Measurements from ENCODE around the gene MIAT. TPM values are rescaled to one million over a fixed set of nuclear protein-coding genes. Genes with fewer than 3 reads are reported as not detected.
A peak's percentile ranks its signal among the peaks of the same experiment; 100 is the strongest.

Gene MIAT
- total and polyA plus RNA-seq, 12 donors: 0.18 to 23.9 (median 3.1) TPM

DNA sequence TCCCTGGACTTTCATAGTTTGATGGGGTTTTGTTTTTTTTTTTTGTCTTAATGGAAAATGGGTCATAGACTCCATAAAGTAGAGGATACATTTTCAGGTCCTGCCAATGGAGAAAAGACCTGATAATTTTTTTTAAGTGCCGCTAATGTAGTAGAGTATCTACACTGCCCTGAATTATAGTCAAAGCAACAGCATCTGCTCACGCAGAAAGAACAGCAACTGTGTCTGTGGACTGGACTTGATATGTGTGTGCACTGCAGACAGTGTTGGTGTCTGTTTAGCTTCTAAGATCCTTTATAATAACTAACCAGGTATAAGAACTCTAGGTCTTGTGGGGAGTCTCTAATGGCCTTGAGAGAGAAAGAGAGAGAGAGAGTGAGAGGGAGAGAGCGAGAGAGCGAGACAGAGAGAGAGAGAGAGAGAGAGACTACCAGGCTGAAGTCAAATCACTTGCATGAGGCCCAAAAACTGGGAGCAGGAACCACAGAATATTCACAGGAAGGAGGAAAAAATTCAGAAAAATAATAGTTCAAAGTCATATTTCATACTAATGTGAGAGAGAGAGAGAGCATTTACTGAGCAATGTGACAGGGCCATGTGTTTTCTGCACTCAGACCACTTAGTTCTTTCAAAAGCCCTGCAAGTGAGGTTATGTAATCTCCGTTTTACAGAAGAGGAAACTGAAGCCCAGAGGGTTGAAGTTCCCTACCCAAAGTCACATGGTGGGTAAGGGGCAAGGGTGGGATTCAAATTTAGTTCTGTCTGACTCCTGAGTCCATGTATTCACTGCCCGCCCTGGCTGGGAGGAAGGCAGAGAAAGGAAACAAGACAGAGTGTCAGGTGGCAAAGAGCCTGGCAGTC, 8.6 kb upstream of the MIAT start:
- TF ChIP-seq, protein P1, sequence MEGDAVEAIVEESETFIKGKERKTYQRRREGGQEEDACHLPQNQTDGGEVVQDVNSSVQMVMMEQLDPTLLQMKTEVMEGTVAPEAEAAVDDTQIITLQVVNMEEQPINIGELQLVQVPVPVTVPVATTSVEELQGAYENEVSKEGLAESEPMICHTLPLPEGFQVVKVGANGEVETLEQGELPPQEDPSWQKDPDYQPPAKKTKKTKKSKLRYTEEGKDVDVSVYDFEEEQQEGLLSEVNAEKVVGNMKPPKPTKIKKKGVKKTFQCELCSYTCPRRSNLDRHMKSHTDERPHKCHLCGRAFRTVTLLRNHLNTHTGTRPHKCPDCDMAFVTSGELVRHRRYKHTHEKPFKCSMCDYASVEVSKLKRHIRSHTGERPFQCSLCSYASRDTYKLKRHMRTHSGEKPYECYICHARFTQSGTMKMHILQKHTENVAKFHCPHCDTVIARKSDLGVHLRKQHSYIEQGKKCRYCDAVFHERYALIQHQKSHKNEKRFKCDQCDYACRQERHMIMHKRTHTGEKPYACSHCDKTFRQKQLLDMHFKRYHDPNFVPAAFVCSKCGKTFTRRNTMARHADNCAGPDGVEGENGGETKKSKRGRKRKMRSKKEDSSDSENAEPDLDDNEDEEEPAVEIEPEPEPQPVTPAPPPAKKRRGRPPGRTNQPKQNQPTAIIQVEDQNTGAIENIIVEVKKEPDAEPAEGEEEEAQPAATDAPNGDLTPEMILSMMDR (IDR thresholded peaks at IDR 0.05): no peak
- no peak for TF ChIP-seq POLR2A (IDR thresholded peaks at IDR 0.05)
- no peak overlapping the region for H3K4me3 ChIP-seq
- no peaks in the 10 kb centered on the region for H3K36me3 ChIP-seq (replicated peaks in 1 of 2)
- no peaks in the 10 kb centered on the region for H3K9me3 ChIP-seq (replicated peaks in 1 of 3)
- intact Hi-C loops (cut with DNase I): no loop called here
- H3K4me1 ChIP-seq (replicated peaks in 1 of 2): peaks cover 0 to 6% of the 10 kb centered on the region in 2 donors
- H3K27ac ChIP-seq: peak overlapping the region in 1 of 5 donors; percentile 52
- DNase-seq: no peak
- H3K27me3 ChIP-seq: peaks cover 6% of the 10 kb centered on the region
- 52 to 69% (median 54%) methylated on average over 6 of the region's 6 CpGs for WGBS, 4 donors

DNA sequence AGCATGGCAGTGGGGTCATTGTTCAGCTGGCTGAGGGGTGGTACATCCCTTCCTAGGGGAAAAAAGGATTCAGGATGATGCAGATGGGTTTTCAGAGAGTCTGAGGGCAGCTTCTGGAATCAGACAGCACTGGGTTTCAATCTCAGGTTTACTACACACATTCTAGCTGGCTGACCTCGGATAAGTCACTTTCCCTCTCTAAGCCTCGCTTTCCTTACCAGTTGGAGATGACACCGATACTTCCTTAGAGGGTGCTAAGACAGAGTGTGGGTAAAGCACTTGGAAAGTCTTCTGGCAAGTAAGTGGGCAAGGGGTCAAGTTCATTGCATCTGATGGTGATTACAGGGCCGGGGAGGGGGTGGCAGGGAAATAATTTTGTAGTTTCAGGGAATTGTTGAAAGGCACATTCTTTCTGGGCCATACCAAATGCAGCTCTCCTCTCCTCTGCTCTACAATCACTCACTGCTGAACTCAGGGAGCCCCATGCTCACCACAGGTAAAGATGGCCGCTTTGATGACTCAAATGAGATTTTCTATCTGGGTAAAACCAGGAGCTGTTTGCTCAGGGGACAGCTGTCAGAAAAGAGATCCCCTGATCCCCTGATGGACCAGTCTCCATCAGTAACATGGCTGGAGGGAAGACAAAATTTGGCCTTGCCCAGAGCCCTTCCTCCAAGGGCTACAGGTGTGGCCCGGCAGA, 6.5 kb upstream of the MIAT start:
- Histone ChIP-seq H3K27ac (no peak overlapping the region), H3K27me3 (peaks cover 6% of the 10 kb centered on the region), H3K4me3 (no peak overlapping the region), H3K4me1 (replicated peaks in 1 of 2) (peaks cover 0 to 6% of the 10 kb centered on the region in 2 donors), H3K36me3 (replicated peaks in 1 of 2) (no peaks in the 10 kb centered on the region), H3K9me3 (replicated peaks in 1 of 3) (no peaks in the 10 kb centered on the region)
- TF ChIP-seq, protein P1 (IDR thresholded peaks at IDR 0.05): no peak
- TF ChIP-seq POLR2A (IDR thresholded peaks at IDR 0.05): no peak
- DNase-seq: no peak
- WGBS, 4 donors: 77 to 80% (median 78%) methylated on average over 6 of the region's 6 CpGs
- intact Hi-C loops (cut with DNase I): no loop called here

DNA sequence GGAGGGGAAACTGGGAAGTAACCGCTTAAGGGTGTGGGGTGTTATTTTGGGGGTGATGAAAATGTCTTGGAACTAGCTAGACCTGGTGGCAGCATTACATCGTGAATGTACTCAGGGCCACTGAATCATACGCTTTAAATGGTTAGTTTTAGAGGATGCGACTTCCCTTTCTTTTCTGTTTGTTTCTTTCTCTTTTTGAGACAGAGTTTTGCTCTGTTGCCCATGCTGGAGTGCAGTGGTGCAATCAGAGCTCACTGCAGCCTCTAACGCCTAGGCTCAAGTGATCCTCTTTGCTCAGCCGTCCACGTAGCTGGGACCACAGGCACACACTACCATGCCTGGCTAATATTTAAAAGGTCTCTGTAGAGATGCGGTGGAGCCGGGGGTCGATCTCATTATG, 5.6 kb upstream of the MIAT start:
- H3K4me3 ChIP-seq: no peak overlapping the region
- intact Hi-C loops (cut with DNase I): no loop called here
- no peaks in the 10 kb centered on the region for H3K36me3 ChIP-seq (replicated peaks in 1 of 2)
- 75 to 80% (median 76%) methylated on average over 10 of the region's 10 CpGs for WGBS, 4 donors
- TF ChIP-seq POLR2A (IDR thresholded peaks at IDR 0.05): no peak
- TF ChIP-seq, protein P1 (IDR thresholded peaks at IDR 0.05): no peak
- H3K9me3 ChIP-seq (replicated peaks in 1 of 3): no peaks in the 10 kb centered on the region
- DNase-seq: no peak
- peaks cover 6% of the 10 kb centered on the region for H3K27me3 ChIP-seq
- H3K4me1 ChIP-seq (replicated peaks in 1 of 2): peaks cover 0 to 6% of the 10 kb centered on the region in 2 donors
- H3K27ac ChIP-seq: no peak overlapping the region

DNA sequence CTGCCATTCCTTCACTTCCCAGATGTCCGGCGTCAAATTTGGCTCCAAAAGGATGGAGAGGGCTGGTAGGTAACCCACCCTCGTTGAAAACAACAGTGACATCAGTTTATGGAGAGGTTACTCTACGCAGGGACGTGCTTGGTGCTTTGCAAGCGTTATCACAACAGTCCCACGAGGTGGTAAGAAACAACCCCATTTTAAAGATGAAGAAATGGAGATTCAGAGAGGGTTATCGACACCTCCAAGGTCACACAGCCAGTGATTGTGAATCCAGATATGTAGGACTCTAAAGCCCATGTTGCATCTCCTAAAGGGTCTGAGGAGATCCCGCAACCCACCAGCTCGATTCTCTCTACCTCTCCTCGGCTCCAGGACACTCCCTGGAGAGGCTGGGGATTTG, 773 bp downstream of the MIAT start:
- peak overlapping the region in 1 of 4 donors; percentile 42 for H3K4me3 ChIP-seq
- H3K9me3 ChIP-seq (replicated peaks in 1 of 3): no peaks in the 10 kb centered on the region
- intact Hi-C loops (cut with DNase I): no loop called here
- H3K27ac ChIP-seq: peak overlapping the region in 1 of 5 donors; percentile 49
- peaks cover 20% of the 10 kb centered on the region for H3K27me3 ChIP-seq
- no peak for DNase-seq
- no peaks in the 10 kb centered on the region for H3K36me3 ChIP-seq (replicated peaks in 1 of 2)
- no peak for TF ChIP-seq POLR2A (IDR thresholded peaks at IDR 0.05)
- TF ChIP-seq, protein P1 (IDR thresholded peaks at IDR 0.05): no peak
- H3K4me1 ChIP-seq (replicated peaks in 1 of 2): peaks cover 0 to 23% of the 10 kb centered on the region in 2 donors
- 3 to 7% (median 5%) methylated on average over 11 of the region's 11 CpGs for WGBS, 4 donors

Data from adrenal gland (tissue), 12 donors.